Measurements from ENCODE around the gene USP9Y.

Gene USP9Y

GRCh38 chrY:12808046-12808445 lies 107.0 kb downstream of the USP9Y start:
- DNase-seq = no peak

DNA sequence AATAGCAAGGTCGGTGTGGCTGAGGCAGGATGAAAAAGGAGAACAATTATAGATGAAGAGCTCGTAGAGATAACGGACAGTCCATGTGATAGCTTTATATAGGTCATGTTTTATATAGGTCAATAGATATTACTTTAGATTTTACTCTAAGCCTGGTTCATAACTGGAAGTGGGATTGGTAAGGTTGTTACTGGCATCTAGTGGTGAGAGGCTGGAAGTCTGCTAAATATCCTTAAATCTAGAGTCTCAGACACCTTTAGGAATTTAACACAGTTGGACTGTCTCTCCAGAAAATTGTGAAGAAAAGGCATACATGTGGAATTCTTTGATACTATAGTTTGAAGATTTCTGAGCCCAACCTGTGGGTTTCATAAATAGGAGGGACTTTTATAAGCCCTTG lies 108.0 kb downstream of the USP9Y start:
- DNase-seq = no peak

GRCh38 chrY:12823408-12823807 lies 122.4 kb downstream of the USP9Y start:
- no peak for DNase-seq

DNA sequence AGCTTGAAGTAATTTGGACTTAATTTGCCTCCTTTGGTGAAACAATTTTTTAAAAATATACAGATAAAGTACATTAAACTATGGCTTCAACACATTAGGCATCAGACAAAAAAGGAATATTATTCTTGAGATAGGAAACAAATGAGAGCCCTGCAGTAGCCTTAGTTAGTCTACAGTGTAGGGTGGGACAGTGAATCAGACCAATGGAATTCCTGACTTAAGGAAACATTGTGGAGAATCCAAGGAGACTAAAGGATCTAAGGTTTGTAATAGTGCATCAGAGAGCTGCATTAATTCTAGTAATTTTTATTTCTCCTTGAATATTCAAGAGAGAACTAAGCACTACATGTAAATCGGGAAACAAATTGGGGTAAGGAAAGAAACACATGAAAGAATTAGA lies 125.8 kb downstream of the USP9Y start:
- no peak for DNase-seq

GRCh38 chrY:12833284-12833683 lies 132.3 kb downstream of the USP9Y start:
- no peak for DNase-seq

- DNase-seq = no peak
These were observed 136.5 kb downstream of the USP9Y start for GRCh38 chrY:12837550-12837949.

- no peak for DNase-seq
These were observed 140.3 kb downstream of the USP9Y start for GRCh38 chrY:12841368-12841767.

- no peak for DNase-seq
These were observed 145.8 kb downstream of the USP9Y start for GRCh38 chrY:12846793-12847192.

DNA sequence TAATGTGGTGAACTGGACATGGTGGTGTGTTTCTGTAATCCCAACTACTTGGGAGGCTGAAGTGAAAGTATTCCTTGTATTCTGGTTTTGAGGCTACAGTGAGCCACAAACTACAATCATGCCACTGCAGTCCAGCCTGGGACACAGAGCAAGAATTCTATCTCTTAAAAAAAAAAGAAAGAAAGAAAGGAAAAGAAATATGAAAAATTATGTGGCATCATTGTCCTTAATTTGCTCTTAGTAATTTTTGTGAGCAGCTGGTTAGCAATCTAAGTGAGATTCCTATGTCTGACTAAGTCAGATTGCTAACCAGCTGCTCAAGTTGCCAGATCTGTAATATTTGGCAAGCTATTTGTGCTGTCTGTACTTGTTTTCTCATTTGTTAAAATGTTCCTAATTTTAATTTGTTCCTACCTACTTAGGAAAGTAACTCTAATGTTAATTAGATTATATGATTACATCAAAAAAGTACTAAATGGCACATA lies 154.8 kb downstream of the USP9Y start:
- no peak for DNase-seq

DNA sequence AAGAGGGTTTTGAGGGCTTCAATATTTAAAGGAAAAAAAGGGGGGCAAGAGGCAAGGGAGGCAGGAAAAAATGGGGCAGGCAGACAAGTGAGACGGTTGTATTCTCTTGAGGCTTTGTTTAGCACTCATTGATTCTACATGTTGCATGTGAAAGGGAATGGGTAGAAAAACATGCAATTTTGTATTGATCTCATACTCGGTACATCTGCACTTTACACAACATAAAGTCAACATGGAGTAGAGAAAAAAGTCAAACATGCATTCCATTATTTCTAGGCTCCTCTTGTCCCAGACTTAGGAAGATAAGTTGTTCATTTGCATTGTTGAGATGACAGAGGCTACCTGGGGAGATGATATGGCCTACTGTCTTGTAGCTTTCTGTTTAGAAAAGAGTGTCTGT lies 166.9 kb downstream of the USP9Y start:
- DNase-seq = no peak

DNA sequence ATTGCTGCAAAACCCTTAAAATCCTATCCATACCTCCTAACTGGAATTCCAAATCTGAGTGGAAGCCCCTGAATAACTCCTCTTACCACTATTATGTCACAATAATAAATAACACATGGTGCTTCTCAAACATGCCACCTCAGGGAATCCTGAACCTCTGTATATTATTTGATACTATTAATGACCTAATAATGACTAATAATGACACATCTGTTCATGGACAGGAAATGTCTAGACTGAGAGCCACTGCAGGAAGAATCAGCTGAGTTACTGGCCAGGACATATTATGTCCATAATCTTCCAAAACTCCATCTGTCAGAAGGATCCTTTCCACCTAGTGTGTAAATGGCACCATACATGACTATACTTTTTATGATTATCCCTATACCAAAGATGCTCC lies 195.9 kb downstream of the USP9Y start:
- no peak for DNase-seq

DNA sequence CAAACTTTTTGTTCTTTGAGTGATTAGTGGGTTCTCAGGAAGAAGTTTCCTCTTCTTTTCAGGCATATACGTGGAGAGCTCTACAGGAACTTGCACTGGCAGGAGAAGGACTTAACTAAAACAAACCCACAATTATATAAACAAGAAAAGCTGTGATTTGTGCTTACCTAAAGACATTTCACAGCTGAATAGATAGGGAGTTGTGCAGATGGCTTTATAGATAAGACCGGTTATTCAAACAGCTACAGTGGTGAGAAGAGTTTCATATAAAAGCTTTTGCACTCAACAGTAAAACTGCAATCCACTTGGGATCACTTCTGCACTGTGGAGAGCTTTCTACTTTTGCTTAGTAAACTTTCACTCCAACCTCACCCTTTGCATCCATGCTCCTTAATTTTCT lies 197.6 kb downstream of the USP9Y start:
- DNase-seq = no peak

- no peak for DNase-seq
These were observed 203.8 kb downstream of the USP9Y start, which contains the start of gene DDX3Y for GRCh38 chrY:12904618-12905516. TSS of gene DDX3Y (plus strand) at chrY:12904868. CDS start at chrY:12904937, 69 bp downstream.

- DNase-seq = no peak
These were observed 204.5 kb downstream of the USP9Y start for GRCh38 chrY:12905517-12905872.

GRCh38 chrY:12905895-12906294 lies 204.9 kb downstream of the USP9Y start:
- DNase-seq = no peak

Measured in NCI-H1105 treated with DMSO at 0.1 percent for 48 hours (cell line).